ENCODE results near the gene ZFYVE26.

ZFYVE26 gene

DNA sequence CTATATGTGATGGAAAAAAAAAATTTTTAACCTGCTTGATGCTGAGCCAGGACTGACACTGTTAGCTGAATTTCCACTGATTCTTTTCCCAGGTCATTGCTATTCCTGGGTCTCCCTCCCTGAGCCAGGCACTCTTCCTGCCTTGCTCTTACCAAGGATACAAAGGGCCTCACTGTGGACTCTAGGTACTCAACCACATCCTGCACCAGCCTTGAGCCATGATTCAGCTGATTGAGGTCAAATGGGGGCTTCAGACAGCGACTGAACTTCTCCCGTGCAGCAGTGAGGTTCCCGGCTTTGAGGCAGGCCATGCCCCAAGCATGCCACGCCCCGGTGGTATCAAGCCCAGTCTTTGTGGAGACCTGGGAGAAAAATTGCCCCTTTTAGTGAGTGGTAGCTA is 54.3 kb downstream of the ZFYVE26 start:
- DNase-seq (ENCODE audit: low read depth, low spot score): no peak
- no peak overlapping the region for H3K27ac ChIP-seq

DNA sequence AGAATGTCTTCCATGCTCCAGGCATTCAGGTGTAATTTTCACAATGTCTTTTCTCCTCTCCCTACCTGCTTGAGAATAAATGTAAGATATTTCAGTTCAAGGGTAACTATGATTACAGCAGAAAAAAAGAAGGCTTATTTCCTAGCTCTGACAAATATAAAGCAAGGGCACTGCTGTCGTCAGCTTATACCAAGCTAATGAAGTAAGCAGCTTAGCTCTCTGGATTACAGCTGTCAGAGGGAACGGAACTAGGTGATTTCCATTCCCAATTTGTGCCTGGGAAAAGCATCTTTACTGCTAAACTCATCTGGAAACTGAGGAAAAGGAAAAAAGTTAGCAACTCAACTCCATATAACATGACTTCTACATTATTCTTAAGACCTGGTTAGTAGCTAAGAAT is 56.5 kb downstream of the ZFYVE26 start:
- H3K27ac ChIP-seq: no peak overlapping the region
- no peak for DNase-seq (ENCODE audit: low read depth, low spot score)

DNA sequence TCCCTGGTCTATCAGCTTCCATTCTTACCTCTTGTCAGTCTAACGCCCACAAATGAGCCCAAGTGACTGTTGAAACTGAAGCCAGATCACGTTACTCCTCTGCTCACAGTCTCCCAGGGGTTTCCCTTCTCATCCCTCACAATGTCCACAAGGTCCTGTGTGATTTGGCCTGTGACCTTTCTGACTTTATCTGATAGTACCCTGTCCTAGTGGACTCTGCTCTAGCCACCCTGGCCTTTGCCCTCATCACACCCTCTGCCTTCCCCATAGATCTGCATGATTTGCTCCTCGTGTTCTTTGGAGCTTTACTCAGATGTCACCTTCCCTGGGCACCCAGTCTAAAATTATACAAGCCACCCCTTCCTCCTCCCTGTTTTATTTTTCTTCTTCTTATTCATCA is 59.2 kb downstream of the ZFYVE26 start:
- DNase-seq (ENCODE audit: low read depth, low spot score): no peak
- no peak overlapping the region for H3K27ac ChIP-seq

DNA sequence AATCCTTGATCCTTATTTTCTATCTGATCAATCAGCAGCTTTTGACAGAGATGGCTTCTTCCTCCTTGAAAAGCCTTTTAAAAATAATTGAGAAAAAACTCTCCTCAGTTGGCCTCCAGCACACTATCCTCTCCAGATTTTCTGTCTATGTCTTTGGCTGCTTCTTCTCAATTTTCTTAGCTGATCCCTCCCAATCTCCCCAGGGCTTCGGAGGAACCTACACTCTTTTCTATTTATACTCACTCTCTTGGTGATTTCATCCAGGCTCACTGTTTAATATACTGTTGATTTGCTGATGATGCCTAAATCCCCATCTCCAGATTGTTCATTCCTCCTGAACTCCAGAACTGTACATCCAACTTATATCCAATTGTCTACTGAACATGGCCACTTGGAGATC is 59.9 kb downstream of the ZFYVE26 start:
- DNase-seq (ENCODE audit: low read depth, low spot score): no peak
- no peak overlapping the region for H3K27ac ChIP-seq

- H3K27ac ChIP-seq: no peak overlapping the region
- DNase-seq (ENCODE audit: low read depth, low spot score): no peak
Observed at GRCh38 chr14:67749341-67750084, 66.9 kb downstream of the ZFYVE26 start.

- H3K27ac ChIP-seq: no peak overlapping the region
- no peak for DNase-seq (ENCODE audit: low read depth, low spot score)
Observed at GRCh38 chr14:67748312-67748711, 68.1 kb downstream of the ZFYVE26 start.

DNA sequence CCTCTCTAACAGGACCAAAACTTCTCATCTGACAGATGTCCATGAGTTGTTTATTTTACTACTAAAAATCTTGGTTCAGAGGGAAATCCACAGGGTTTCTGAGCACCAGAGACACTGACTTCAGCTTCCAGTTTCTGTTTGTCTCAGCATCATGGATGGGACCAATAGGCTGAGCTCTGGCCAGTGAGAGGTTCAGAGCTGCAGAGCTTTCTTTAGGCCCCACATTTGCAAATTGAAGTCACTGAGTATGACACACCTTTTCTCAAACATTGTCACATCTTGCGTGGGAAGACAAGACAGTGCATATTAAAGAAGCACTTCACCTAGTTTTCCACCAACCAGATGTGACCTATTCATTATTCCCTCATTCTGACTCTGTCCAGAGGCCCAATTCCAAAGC is 69.5 kb downstream of the ZFYVE26 start:
- no peak overlapping the region for H3K27ac ChIP-seq
- no peak for DNase-seq (ENCODE audit: low read depth, low spot score)

DNA sequence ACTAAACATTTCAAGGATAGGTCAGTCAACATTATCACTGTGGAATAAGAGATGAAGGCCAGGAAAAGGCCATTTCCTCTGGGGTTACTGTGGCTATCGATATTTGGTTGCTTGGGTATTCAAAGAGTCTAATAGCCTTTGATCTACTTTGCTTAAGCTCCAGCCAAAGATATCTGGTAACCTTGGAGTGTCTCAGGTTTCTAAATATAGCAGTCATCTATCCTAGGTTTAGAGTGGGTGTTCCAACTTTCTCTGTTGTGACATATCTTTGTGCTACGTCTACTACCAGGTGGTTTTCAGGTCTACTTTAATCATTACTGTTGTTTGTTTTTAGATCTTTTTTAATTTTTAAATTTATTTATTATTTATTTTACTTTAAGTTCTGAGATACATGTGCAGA is 72.3 kb downstream of the ZFYVE26 start:
- H3K27ac ChIP-seq: no peak overlapping the region

DNA sequence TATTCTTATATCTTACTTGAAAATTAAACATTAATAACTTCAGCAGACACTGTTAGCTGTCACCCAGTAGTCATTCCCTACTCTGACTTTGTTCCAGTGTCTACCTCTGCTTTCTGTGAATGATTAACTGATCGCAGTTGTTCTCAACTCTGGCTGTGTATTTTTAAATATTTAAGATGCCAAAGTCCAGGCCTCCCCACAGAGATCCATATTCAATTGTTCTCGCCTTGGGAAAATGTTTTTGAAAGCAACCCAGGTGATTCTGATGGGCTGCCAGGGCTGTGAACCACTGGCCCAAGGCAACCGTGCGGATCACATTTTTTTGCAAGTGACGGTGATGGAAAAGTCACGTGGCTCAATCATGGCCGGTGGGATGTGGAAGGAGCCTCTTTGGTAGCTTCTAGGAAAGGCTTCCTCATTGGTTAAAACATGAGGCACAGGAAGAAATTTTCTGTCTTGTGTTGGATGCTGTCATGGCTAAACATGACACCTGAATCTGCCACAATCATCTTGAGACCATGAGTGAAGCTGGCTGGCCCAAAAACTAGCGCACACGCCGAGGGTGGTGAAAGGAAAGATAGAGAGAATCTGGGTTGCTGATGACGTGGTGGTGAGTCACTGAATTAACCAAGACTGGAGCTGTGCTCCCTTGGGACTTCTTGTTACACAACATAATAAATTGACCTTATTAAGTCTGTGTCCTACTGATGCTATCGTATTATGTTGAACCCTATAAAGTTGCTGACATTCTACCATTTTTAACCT is 77.5 kb downstream of the ZFYVE26 start:
- peak; percentile 48 for DNase-seq (ENCODE audit: low read depth, low spot score)
- no peak overlapping the region for H3K27ac ChIP-seq

More for the DNA sequence above, 72.3 kb downstream of the ZFYVE26 start:
- no peak for DNase-seq (ENCODE audit: low read depth, low spot score)

GRCh38 chr14:67736771-67737170 is 79.6 kb downstream of the ZFYVE26 start:
- no peak overlapping the region for H3K27ac ChIP-seq
- no peak for DNase-seq (ENCODE audit: low read depth, low spot score)

DNA sequence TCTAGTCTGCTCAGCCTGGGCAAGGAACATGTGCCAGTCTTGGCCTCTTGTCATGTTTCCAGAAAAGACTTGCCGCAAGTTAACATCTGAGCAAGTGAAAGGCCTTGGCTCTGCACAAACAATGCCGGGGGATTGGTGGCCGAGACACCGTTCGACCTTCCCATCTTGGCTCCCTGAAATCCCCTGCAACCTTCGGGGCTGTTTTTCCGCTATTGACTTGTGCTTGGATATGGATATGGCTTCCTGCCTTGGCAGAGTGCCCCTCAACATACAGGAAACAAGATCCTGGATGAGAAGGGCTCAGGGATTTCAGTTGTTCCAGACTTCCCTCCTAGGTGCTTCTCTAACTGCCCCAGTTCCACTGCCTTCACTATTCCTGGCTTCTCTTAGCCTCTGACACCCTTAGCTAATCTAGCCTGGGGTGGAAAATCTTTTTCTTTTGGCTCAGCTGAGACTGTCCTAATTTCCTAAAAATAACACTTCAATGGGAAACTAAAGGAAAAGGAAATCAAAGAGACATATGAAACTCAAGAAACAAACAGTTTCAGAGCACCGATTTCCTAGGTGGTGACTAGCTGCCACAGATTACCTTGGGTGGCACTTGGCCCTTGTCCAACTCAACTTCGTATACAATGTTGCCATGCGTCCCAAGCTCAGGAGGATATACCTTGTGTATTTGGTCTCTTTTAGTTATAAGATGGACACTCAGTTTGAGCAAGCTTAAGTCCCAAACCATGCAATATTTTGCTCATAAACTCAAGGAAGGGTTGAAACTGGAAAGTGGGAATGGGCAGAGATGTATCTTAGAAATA is 80.8 kb downstream of the ZFYVE26 start:
- DNase-seq (ENCODE audit: low read depth, low spot score): no peak
- no peak overlapping the region for H3K27ac ChIP-seq

GRCh38 chr14:67734675-67735074 is 81.7 kb downstream of the ZFYVE26 start:
- no peak for DNase-seq (ENCODE audit: low read depth, low spot score)

GRCh38 chr14:67733616-67734015 is 82.8 kb downstream of the ZFYVE26 start:
- no peak overlapping the region for H3K27ac ChIP-seq
- DNase-seq (ENCODE audit: low read depth, low spot score): no peak

More at GRCh38 chr14:67734675-67735074, 81.7 kb downstream of the ZFYVE26 start:
- H3K27ac ChIP-seq: no peak overlapping the region

GRCh38 chr14:67729072-67729885 is 87.1 kb downstream of the ZFYVE26 start:
- no peak for DNase-seq (ENCODE audit: low read depth, low spot score)
- no peak overlapping the region for H3K27ac ChIP-seq

DNA sequence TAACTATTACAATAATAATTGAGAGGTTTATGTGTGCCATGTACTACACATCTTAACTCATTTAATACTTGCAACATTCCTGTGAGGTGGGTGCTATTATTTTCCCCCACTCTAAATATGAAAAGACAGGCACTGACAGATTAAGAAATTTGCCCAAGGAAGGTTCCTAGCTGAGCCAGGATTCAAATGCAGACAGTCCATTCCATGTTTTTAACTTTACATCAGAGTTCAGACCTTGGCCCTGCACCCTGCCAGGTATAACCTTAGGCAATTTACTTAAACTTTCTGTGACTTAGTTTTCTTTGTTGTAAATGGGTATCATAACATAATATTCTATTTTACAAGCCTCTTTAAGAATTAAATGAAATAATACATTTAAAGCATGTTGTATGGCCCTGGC is 88.1 kb downstream of the ZFYVE26 start:
- DNase-seq (ENCODE audit: low read depth, low spot score): no peak

GRCh38 chr14:67727361-67727760 is 89.0 kb downstream of the ZFYVE26 start:
- DNase-seq (ENCODE audit: low read depth, low spot score): no peak
- H3K27ac ChIP-seq: no peak overlapping the region

More for the DNA sequence above, 88.1 kb downstream of the ZFYVE26 start:
- H3K27ac ChIP-seq: no peak overlapping the region

GRCh38 chr14:67725171-67725570 is 91.2 kb downstream of the ZFYVE26 start:
- peak; percentile 33 for DNase-seq (ENCODE audit: low read depth, low spot score)
- H3K27ac ChIP-seq: peak overlapping the region; percentile 37

DNA sequence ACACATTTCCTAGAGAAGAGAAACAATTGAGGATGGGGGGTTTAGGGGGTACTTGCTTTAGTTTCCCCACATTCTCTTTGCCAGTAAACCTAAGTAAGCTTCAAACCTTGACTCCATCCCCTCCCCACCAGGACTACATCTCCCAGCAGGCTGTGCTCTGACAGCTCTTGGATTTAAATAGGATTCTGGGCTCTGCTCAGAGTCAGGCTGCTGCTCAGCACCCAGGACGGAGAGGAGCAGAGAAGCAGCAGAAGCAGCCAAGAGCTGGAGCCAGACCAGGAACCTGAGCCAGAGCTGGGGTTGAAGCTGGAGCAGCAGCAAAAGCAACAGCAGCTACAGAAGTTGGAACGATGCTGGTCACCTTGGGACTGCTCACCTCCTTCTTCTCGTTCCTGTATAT is 94.1 kb downstream of the ZFYVE26 start:
- DNase-seq (ENCODE audit: low read depth, low spot score): no peak

DNA sequence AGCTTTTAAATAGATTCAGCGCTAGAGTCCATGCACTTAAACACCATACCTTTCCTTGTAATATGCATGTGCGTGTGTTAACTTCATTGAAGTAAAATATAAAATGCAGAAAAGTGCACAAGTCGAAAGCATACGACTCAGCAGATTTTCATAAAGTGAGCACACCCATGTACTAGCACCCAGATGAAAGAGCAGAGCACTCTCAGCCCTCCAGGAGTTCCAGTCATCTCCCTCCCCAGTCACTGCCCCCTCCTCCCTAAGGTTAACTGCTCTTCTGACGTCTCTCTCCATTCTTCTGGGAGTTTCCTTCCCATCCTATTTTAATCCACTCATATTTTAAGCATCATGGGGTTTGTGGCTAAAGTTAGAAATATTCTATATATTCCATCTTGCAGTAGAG is 94.5 kb downstream of the ZFYVE26 start:
- no peak for DNase-seq (ENCODE audit: low read depth, low spot score)
- H3K27ac ChIP-seq: no peak overlapping the region

More for the DNA sequence above, 94.1 kb downstream of the ZFYVE26 start:
- H3K27ac ChIP-seq: no peak overlapping the region

- H3K27ac ChIP-seq: no peak overlapping the region
- no peak for DNase-seq (ENCODE audit: low read depth, low spot score)
Observed at GRCh38 chr14:67719866-67720265, 96.5 kb downstream of the ZFYVE26 start.

Data from epithelial cell of prostate (primary cell).